CD4-positive, alpha-beta T cell treated with Interleukin-1 beta for 1 hour (primary cell): ENCODE data around the gene ESPL1.
"Not testable (repeated sequence)": the region's sequence is repeated elsewhere in the genome, so short reads cannot be mapped to it uniquely, and the experiment has no call there.

Source experiments
- DNase-seq, 2 donors: peaks; one replicate each; pipeline ENCODE4 v3.0.0-alpha.2; 2020 to 2022

ESPL1 gene

DNA sequence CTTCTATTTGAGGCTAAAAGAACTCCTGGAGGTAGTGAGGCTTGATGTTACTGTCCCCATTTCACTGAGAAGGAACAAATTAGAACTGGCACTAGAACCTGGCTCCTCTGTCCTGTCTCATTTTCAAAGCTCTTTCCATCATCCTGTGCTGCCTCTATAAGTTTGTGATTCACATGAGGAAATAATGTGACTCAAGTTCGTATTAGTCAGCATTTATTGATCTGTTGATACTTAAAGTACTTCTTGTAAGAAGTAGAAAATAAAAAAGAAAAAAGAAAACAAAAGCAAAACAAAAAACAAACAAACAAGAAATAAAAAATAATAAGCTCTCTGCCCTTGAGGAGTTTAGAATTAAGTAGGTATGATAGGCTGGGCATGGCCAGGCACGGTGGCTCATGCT is 2.3 kb upstream of the ESPL1 start:
- no peak for DNase-seq

DNA sequence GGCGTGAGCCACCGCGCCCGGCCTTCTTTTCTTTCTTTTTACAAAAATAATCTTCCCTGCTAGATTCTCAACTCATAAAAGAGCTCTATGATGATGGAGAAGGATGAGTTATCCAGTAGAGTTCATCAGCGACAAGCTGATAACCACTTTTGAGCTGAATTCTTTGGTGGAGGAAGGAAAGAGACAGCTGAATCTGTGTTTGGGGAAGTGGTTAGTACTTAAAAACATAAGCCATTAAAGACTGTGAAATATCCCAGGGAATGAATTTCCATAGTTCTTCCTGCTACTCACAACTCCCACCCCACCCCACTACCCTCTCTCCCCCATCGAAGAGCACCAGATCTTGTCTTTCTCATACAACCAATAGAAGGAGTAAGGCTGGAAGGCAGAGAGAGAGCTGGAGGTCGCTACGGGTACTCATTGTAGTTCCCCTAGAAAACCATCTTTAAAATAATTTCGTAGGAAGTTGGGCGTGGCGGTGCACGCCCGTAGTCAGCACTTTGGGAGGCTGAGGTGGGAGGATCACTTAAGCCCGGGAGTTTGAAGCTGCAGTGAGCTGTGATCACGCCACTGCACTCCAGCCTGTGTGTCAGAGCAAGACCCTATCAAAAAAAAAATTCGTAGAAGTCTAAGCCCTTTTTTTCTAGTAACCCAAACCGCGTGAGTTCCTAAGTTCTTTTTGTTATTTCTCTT is 647 bp upstream of the ESPL1 start:
- peak in 1 of 2 donors; percentile 37 for DNase-seq

DNA sequence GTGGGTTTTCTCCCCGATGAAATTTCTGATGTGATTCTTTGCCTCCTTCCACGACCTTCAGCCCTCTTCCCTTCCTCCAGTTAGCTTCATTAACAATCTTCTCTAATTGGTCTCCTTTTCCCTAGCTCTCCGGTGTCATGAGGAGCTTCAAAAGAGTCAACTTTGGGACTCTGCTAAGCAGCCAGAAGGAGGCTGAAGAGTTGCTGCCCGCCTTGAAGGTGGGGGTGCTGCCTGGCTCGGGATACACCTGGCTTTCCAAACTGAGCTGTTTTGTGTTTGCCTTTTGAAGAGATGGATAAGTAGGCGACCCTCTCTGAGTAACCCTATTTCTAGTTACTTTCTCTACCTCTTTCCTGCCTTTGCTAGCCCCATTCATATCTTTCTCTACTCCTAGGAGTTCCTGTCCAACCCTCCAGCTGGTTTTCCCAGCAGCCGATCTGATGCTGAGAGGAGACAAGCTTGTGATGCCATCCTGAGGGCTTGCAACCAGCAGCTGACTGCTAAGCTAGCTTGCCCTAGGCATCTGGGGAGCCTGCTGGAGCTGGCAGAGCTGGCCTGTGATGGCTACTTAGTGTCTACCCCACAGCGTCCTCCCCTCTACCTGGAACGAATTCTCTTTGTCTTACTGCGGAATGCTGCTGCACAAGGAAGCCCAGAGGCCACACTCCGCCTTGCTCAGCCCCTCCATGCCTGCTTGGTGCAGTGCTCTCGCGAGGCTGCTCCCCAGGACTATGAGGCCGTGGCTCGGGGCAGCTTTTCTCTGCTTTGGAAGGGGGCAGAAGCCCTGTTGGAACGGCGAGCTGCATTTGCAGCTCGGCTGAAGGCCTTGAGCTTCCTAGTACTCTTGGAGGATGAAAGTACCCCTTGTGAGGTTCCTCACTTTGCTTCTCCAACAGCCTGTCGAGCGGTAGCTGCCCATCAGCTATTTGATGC is 797 bp downstream of the ESPL1 start:
- DNase-seq = no peak

DNA sequence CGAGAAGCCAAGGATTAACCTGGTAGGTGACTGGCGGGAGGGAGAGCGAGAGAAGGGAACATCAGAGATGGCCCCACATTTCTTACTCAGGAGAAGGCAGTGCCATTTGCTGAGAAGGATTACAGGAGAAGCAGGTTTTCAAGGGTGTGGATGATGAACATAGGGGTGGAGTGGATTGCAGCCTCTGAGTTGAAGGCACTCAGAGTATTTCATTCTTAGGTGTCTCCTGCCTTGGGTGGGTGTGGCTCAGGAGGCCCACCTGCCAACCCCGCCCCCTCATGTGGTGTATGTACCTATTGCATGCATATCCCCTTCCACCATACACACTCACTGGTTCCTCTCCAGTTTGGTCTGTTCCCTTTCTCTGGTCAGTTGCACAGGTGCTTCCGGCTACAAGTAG is 6.3 kb downstream of the ESPL1 start:
- no peak for DNase-seq

DNA sequence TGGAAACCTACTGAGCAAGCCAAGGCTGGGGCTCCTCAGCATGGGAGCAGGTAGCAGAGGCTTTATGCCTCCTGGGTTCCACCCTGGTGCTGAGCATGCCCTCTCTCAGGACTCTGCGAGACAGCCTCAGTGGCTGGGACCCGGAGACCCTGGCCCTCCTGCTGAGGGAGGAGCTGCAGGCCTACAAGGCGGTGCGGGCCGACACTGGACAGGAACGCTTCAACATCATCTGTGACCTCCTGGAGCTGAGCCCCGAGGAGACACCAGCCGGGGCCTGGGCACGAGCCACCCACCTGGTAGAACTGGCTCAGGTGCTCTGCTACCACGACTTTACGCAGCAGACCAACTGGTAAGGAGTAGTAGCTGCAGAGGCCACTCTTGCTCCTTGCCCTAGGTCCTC is 8.4 kb downstream of the ESPL1 start:
- DNase-seq = no peak

DNA sequence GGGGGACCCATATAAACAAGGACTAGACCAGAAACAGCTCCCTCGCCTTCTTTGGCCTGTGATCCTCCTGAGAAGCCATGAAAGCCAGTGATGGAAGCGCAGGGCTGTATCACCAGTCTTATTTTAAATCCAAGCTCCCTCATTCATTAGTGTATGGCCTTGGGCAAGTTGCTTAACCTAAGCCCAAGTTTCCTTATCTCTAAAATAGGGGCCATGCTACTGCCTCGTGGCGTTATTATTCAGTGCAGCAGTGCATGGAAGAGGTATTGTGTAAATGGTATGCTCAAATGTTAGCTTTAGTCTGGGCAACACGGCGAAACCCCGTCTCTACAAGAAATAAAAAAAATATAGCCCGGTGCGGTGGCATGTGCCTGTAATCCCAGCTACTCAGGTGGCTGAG is 9.9 kb downstream of the ESPL1 start:
- DNase-seq = no peak

DNA sequence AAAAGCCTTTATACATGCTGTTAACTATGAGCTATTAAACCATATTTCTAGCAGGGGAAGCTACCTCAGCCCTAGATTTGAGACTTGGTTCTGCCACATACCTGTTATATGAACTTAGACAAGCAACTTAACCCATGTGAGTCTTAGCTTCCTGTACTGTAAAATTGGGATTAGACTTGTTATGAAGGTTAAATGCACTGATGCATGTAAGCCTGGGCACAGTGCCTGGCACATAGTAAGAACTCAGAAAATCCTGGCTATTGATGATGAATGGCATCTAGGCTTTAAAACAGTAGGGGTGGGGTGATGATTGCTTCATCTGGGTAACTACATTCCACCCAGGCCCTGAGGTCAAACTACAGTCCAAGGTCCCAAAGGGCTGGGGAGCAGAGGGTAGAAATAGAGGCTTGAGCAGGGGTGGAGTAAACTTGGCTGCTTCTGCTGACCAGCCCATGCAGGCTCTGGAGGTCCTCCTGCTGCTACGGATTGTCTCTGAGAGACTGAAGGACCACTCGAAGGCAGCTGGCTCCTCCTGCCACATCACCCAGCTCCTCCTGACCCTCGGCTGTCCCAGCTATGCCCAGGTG is 11.3 kb downstream of the ESPL1 start:
- no peak for DNase-seq

DNA sequence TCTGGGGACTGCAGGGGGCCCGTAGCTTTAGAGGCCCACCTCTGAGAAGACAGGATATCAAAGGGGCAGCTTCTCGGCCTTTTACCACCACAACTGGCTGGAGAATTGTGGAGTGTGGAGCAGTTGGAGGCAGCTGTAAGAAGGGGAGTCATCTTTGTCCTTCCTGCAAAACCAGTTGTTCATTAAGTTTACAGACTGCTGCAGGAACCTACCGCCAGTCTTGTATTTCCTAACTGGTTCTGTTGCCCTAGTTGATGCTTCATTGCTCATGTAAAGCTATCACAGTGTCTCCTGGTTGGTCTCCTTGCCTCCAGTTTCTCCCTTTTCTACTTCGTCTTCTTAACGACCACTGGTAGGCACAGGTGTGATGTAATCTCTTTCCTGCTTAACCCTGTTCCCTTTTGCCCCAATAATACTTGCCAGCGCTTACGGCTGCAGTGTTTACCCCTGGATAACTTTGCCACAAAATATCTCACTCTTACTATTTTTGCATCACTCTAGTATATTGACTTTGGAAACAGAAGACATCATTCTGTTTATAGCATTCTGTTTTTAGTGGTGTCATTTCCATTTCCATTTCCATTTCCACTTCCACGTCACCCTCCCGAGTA is 11.9 kb downstream of the ESPL1 start:
- no peak for DNase-seq

DNA sequence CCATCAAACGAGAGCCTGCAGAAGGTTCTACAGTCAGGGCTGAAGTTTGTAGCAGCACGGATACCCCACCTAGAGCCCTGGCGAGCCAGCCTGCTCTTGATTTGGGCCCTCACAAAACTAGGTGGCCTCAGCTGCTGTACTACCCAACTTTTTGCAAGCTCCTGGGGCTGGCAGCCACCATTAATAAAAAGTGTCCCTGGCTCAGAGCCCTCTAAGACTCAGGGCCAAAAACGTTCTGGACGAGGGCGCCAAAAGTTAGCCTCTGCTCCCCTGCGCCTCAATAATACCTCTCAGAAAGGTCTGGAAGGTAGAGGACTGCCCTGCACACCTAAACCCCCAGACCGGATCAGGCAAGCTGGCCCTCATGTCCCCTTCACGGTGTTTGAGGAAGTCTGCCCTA is 18.3 kb downstream of the ESPL1 start:
- DNase-seq = no peak

DNA sequence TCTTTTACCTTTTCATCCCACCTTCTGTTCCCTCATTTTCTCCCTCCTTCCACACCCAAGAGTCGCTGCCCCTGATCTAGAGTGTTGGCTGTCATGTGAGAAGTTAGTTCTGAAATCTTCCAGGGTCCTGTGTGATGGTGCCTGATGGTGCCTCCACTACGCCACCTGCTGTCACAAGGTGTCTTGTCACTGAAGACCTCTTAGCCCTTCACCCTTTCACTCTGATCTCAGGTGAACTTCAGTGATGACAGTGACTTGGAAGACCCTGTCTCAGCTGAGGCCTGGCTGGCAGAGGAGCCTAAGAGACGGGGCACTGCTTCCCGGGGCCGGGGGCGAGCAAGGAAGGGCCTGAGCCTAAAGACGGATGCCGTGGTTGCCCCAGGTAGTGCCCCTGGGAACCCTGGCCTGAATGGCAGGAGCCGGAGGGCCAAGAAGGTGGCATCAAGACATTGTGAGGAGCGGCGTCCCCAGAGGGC is 19.7 kb downstream of the ESPL1 start:
- DNase-seq = peak; percentile 75 to 79

DNA sequence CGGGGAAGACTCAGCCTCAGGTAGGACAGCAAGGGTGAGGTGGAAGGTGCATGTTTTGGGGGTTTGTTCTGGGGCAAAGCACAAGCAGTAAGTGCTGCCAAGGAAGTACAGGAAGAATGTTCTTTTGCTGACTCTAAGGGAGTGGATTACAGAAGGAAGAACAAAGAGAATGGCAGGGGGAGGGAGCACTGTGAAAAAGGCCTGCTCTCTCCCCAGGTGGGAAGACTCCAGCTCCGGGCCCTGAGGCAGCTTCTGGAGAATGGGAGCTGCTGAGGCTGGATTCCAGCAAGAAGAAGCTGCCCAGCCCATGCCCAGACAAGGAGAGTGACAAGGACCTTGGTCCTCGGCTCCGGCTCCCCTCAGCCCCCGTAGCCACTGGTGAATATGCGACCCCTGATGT is 20.2 kb downstream of the ESPL1 start:
- DNase-seq = no peak

DNA sequence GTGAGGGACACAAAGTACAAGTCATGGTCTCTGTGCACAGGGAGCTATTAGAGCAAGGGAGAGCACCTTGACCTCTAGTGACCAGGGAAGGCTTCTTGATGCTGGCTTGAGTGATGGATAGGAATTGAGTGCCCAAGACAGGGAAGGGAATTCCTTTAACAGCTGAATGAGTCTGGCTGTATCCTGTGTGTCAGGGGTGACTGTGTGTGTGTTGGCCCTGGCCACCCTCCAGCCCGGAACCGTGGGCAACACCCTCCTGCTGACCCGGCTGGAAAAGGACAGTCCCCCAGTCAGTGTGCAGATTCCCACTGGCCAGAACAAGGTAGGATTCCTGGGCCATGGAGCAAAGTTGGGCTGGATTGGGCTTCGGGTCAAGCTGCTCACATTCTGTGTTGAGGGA is 21.8 kb downstream of the ESPL1 start:
- no peak for DNase-seq

DNA sequence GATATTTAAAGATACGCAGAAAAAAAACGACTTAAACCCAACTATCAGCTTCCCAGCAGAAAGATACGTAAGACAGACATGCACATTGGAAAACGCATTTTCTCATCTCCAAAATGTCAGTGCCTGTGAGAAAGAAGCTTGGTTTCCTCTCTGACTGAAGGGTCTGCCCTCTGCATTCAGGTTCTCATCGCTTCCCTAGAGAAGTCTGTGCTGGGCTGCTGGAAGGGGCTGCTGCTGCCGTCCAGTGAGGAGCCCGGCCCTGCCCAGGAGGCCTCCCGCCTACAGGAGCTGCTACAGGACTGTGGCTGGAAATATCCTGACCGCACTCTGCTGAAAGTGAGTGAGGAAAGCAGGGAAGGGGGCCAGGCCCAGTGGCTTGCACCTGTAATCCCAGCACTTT is 22.6 kb downstream of the ESPL1 start:
- DNase-seq = no peak

DNA sequence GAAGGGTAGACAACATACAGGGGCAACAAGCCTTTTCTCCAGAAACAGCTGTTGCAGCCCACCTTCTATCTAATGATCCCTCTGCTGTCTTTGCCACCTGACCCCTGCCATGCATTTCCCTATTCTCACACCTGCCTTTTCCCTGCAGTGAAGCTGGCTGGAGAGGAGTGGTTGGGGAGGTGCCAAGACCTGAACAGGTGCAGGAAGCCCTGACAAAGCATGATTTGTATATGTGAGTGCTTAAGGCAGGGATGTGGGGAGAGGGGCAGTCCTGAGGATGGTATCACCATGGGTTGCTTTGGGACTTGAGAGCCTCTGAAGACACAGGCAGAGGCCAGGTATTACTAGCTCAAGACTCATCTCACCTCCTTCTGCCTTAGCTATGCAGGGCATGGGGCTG is 24.3 kb downstream of the ESPL1 start:
- DNase-seq = no peak

DNA sequence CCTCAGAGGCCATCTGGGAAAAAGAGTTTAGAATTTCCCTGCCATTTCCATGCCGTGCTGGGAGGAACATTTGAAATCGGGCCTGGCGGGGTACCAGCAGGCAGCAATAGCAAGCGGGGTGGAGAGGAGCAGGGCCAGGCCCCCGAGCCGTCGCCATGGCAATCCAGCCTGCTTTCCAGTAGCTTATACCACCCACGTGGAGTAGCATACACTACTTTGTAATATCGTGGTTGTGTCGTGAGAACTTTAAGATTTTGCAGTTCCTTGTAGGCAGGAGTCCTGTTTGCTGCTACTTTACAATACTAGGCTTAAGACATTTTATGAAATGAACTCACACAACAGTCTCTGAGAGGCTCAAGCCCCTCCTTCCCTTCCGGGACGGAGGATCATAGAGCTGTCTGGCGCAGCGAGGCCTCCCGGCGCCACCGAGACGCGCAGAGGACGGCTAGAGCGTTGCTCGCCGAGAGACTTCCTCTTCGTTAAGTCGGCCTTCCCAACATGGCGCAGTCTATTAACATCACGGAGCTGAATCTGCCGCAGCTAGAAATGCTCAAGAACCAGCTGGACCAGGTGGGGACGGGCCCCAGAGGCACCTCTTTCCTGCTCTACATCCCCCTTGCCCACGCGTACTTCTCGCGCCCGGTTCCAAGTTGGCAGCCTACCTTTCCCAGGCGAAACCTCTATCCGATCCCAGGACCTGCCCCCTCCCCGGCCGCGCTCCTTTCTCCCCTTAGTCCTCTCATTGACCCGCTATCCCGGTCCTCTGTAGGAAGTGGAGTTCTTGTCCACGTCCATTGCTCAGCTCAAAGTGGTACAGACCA is 27.2 kb downstream of the ESPL1 start, which contains the start of gene PFDN5:
PFDN5 (plus strand) TSS at position 473 of the 821 bp plus-strand sequence; CDS start at position 499, 26 bp downstream.
- peak; percentile 91 to 92 for DNase-seq

DNA sequence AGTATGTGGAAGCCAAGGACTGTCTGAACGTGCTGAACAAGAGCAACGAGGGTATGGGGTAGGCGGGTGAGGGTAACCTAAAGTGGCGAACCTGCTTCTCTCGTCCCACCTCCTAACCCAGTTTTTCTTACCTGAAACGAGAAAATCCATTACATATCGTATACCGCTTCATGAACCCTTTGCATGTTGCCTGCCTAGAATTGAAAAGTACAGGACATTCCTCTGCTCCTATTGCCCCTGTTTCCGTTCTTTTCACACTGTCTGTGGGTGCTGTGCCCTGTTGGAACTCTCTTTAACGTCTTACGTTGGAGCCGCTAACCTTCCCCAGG is 27.8 kb downstream of the ESPL1 start:
- DNase-seq = no peak

DNA sequence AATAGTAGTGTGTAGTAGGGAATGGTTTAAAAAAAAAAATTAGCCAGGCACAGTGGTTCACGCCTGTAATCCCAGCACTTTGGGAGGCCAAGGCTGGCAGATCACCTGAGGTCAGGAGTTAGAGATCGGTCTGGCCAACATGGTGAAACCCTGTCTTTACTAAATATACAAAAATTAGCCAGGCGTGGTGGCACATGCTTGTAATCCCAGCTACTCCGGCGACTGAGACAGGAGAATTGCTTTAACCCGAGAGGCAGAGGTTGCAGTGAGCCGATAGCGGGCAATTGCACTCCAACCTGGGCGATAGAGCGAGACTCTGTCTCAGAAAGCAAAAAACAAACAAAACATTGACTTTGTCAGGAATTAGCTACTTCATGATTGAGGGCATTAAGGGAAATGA is 29.0 kb downstream of the ESPL1 start:
- DNase-seq = not testable (repeated sequence)

DNA sequence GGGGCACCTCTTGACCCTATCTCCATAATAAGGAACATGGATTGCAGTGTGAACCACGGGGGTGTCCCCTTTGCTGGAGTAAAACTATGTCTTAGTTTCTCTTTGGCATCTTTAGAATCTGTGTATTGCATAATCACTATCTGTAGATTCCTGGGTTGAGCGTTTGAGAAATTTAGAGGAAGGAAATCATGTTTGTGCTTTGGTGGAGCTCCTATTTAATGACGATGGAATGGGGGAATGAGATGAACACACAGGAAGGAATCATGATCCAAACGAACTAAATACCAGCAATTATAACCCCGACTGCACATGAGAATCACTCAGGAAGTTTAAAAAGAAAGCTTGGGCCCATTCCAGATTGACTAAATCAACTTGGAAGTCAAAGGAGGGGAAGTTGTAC is 30.1 kb downstream of the ESPL1 start:
- no peak for DNase-seq

DNA sequence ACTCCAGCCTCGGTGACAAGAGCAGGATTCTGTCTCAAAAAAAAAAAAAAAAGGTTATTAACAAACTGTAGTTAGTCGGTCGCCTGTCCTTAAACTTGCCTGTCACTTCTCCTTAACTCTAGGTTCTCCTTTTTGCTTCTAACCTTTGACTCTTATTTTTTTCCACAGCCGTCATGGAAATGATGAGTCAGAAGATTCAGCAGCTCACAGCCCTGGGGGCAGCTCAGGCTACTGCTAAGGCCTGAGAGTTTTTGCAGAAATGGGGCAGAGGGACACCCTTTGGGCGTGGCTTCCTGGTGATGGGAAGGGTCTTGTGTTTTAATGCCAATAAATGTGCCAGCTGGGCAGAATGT is 31.0 kb downstream of the ESPL1 start:
- DNase-seq = peak; percentile 40 to 55

DNA sequence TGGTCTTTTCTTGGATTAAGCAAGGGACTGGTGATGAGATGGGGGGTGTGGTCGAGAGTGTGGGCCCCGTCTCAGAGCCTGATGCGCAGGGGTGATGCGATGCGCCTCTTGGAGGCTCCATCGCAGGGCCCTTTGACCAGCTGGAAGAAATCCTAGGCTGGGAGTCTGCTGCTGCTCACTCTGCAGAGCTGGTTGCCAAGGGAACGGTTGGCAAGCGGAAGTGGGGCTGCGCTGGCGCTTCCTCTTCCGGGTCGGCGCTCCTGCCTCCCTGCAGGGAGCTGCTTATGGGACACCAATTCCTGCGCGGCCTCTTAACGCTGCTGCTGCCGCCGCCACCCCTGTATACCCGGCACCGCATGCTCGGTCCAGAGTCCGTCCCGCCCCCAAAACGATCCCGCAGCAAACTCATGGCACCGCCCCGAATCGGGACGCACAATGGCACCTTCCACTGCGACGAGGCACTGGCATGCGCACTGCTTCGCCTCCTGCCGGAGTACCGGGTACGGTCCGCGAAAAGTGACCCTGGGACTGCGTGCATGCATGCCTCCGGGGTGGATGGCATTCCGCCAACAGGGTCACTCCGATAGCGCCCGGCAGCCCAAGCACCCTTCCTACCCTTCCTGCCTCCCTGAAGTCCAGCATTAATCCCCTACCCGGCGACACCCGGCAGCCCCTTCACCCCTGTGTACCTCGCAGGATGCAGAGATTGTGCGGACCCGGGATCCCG is 31.5 kb downstream of the ESPL1 start, which contains the start of gene MYG1:
MYG1 (plus strand) TSS at position 242 of the 727 bp plus-strand sequence; CDS start at position 285, 43 bp downstream.
- DNase-seq = peak; percentile 86 to 87

DNA sequence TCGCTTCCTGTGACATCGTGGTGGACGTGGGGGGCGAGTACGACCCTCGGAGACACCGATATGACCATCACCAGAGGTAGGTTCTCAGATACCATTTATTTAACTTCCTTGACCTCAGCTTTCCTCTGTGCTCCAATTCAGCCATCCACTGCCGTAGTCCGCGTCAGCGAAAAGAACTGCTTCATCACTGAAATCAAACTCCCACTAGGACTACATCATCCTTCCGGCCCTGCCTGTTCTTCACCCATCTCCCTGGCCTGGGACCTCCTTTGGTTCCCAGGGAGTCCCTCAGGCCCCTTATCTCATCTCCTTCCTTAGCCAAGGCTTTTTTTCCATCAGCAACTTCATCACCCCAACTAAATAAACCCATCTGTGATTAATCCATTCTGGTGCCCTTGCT is 32.1 kb downstream of the ESPL1 start:
- DNase-seq = no peak

DNA sequence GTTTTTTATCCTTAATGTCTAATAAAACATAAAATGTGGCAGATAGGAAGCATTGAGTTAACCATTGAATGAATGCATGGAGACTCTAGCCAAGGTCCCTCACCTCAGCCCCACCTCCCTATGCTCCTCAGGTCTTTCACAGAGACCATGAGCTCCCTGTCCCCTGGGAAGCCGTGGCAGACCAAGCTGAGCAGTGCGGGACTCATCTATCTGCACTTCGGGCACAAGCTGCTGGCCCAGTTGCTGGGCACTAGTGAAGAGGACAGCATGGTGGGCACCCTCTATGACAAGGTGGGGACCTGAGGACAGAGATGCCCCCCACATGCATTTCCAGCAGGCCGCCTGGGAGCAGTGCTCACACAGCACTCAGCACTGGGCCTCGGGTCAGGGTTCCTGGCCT is 34.8 kb downstream of the ESPL1 start:
- no peak for DNase-seq
